ENCODE results near the gene DNAJB6.

Gene DNAJB6

GRCh38 chr7:157408258-157409101 lies 71.7 kb downstream of the DNAJB6 start:
- peaks cover 13% of the 10 kb centered on the region for H3K4me1 ChIP-seq (ENCODE audit: control insufficient read depth, insufficient read depth, low read length, poor library complexity, severe bottlenecking)
- H3K27me3 ChIP-seq (replicated peaks; ENCODE audit: control insufficient read depth, insufficient read depth, low read length, poor library complexity, severe bottlenecking): no peaks in the 10 kb centered on the region
- H3K4me3 ChIP-seq (ENCODE audit: insufficient read depth, low read depth, low read length, poor library complexity, severe bottlenecking): no peak overlapping the region
- DNase-seq: no peak
- no peak overlapping the region for H3K27ac ChIP-seq (ENCODE audit: insufficient read depth, low read length, poor library complexity, severe bottlenecking)
- no peaks in the 10 kb centered on the region for H3K36me3 ChIP-seq (ENCODE audit: control insufficient read depth, insufficient read depth, low read length)
- no peaks in the 10 kb centered on the region for H3K9me3 ChIP-seq (ENCODE audit: control insufficient read depth, low read length)

GRCh38 chr7:157409149-157409752 lies 72.4 kb downstream of the DNAJB6 start:
- Histone ChIP-seq H3K9me3 (ENCODE audit: control insufficient read depth, low read length) (no peaks in the 10 kb centered on the region), H3K36me3 (ENCODE audit: control insufficient read depth, insufficient read depth, low read length) (no peaks in the 10 kb centered on the region), H3K4me1 (ENCODE audit: control insufficient read depth, insufficient read depth, low read length, poor library complexity, severe bottlenecking) (peaks cover 13% of the 10 kb centered on the region), H3K27me3 (replicated peaks; ENCODE audit: control insufficient read depth, insufficient read depth, low read length, poor library complexity, severe bottlenecking) (no peaks in the 10 kb centered on the region), H3K4me3 (ENCODE audit: insufficient read depth, low read depth, low read length, poor library complexity, severe bottlenecking) (no peak overlapping the region), H3K27ac (ENCODE audit: insufficient read depth, low read length, poor library complexity, severe bottlenecking) (no peak overlapping the region)
- DNase-seq: no peak

- no peaks in the 10 kb centered on the region for H3K27me3 ChIP-seq (replicated peaks; ENCODE audit: control insufficient read depth, insufficient read depth, low read length, poor library complexity, severe bottlenecking)
- no peaks in the 10 kb centered on the region for H3K9me3 ChIP-seq (ENCODE audit: control insufficient read depth, low read length)
- H3K4me1 ChIP-seq (ENCODE audit: control insufficient read depth, insufficient read depth, low read length, poor library complexity, severe bottlenecking): peaks cover 13% of the 10 kb centered on the region
- no peak for DNase-seq
- no peaks in the 10 kb centered on the region for H3K36me3 ChIP-seq (ENCODE audit: control insufficient read depth, insufficient read depth, low read length)
- no peak overlapping the region for H3K4me3 ChIP-seq (ENCODE audit: insufficient read depth, low read depth, low read length, poor library complexity, severe bottlenecking)
- no peak overlapping the region for H3K27ac ChIP-seq (ENCODE audit: insufficient read depth, low read length, poor library complexity, severe bottlenecking)
Observed at GRCh38 chr7:157409753-157410727, 73.2 kb downstream of the DNAJB6 start.

GRCh38 chr7:157410831-157411556 lies 74.2 kb downstream of the DNAJB6 start:
- H3K4me3 ChIP-seq (ENCODE audit: insufficient read depth, low read depth, low read length, poor library complexity, severe bottlenecking): no peak overlapping the region
- no peak for DNase-seq
- H3K9me3 ChIP-seq (ENCODE audit: control insufficient read depth, low read length): no peaks in the 10 kb centered on the region
- H3K27me3 ChIP-seq (replicated peaks; ENCODE audit: control insufficient read depth, insufficient read depth, low read length, poor library complexity, severe bottlenecking): no peaks in the 10 kb centered on the region
- peaks cover 13% of the 10 kb centered on the region for H3K4me1 ChIP-seq (ENCODE audit: control insufficient read depth, insufficient read depth, low read length, poor library complexity, severe bottlenecking)
- H3K27ac ChIP-seq (ENCODE audit: insufficient read depth, low read length, poor library complexity, severe bottlenecking): peak overlapping the region; percentile 48
- peaks cover 5% of the 10 kb centered on the region for H3K36me3 ChIP-seq (ENCODE audit: control insufficient read depth, insufficient read depth, low read length)

- peak overlapping the region; percentile 48 for H3K27ac ChIP-seq (ENCODE audit: insufficient read depth, low read length, poor library complexity, severe bottlenecking)
- peak; percentile 55 to 63 (median 62) for DNase-seq
- H3K9me3 ChIP-seq (ENCODE audit: control insufficient read depth, low read length): no peaks in the 10 kb centered on the region
- H3K4me3 ChIP-seq (ENCODE audit: insufficient read depth, low read depth, low read length, poor library complexity, severe bottlenecking): no peak overlapping the region
- peaks cover 11% of the 10 kb centered on the region for H3K36me3 ChIP-seq (ENCODE audit: control insufficient read depth, insufficient read depth, low read length)
- peaks cover 13% of the 10 kb centered on the region for H3K4me1 ChIP-seq (ENCODE audit: control insufficient read depth, insufficient read depth, low read length, poor library complexity, severe bottlenecking)
- H3K27me3 ChIP-seq (replicated peaks; ENCODE audit: control insufficient read depth, insufficient read depth, low read length, poor library complexity, severe bottlenecking): no peaks in the 10 kb centered on the region
Observed at GRCh38 chr7:157411580-157411979, 74.8 kb downstream of the DNAJB6 start.

- peaks cover 13% of the 10 kb centered on the region for H3K4me1 ChIP-seq (ENCODE audit: control insufficient read depth, insufficient read depth, low read length, poor library complexity, severe bottlenecking)
- peaks cover 15% of the 10 kb centered on the region for H3K36me3 ChIP-seq (ENCODE audit: control insufficient read depth, insufficient read depth, low read length)
- DNase-seq: peak in 2 of 3 donors; percentile 34 to 44
- peak overlapping the region; percentile 48 for H3K27ac ChIP-seq (ENCODE audit: insufficient read depth, low read length, poor library complexity, severe bottlenecking)
- peak overlapping the region; percentile 20 for H3K4me3 ChIP-seq (ENCODE audit: insufficient read depth, low read depth, low read length, poor library complexity, severe bottlenecking)
- H3K9me3 ChIP-seq (ENCODE audit: control insufficient read depth, low read length): no peaks in the 10 kb centered on the region
- H3K27me3 ChIP-seq (replicated peaks; ENCODE audit: control insufficient read depth, insufficient read depth, low read length, poor library complexity, severe bottlenecking): no peaks in the 10 kb centered on the region
Observed at GRCh38 chr7:157412021-157412443, 75.2 kb downstream of the DNAJB6 start.

- Histone ChIP-seq H3K27me3 (replicated peaks; ENCODE audit: control insufficient read depth, insufficient read depth, low read length, poor library complexity, severe bottlenecking) (no peaks in the 10 kb centered on the region), H3K4me1 (ENCODE audit: control insufficient read depth, insufficient read depth, low read length, poor library complexity, severe bottlenecking) (peaks cover 13% of the 10 kb centered on the region), H3K9me3 (ENCODE audit: control insufficient read depth, low read length) (no peaks in the 10 kb centered on the region), H3K4me3 (ENCODE audit: insufficient read depth, low read depth, low read length, poor library complexity, severe bottlenecking) (peak overlapping the region; percentile 20), H3K27ac (ENCODE audit: insufficient read depth, low read length, poor library complexity, severe bottlenecking) (peak overlapping the region; percentile 26), H3K36me3 (ENCODE audit: control insufficient read depth, insufficient read depth, low read length) (peaks cover 19% of the 10 kb centered on the region)
- DNase-seq: no peak
Observed at GRCh38 chr7:157412491-157413180, 75.8 kb downstream of the DNAJB6 start.

- Histone ChIP-seq H3K36me3 (ENCODE audit: control insufficient read depth, insufficient read depth, low read length) (peaks cover 19% of the 10 kb centered on the region), H3K4me3 (ENCODE audit: insufficient read depth, low read depth, low read length, poor library complexity, severe bottlenecking) (no peak overlapping the region), H3K27ac (ENCODE audit: insufficient read depth, low read length, poor library complexity, severe bottlenecking) (no peak overlapping the region), H3K9me3 (ENCODE audit: control insufficient read depth, low read length) (no peaks in the 10 kb centered on the region), H3K27me3 (replicated peaks; ENCODE audit: control insufficient read depth, insufficient read depth, low read length, poor library complexity, severe bottlenecking) (no peaks in the 10 kb centered on the region), H3K4me1 (ENCODE audit: control insufficient read depth, insufficient read depth, low read length, poor library complexity, severe bottlenecking) (peaks cover 13% of the 10 kb centered on the region)
- no peak for DNase-seq
Observed at GRCh38 chr7:157413881-157414701, 77.3 kb downstream of the DNAJB6 start.

Measured in effector memory CD4-positive, alpha-beta T cell (primary cell).